SU-DHL-6 (cell line): ENCODE results near the gene GTF2IRD1.

Experiments
- H2AFZ ChIP-seq: fragments of 200-600 bp; sonication (generic); 2 replicates; pipeline ENCODE4 v1.6.1; 2014; ENCODE audit warnings: low read depth, mild to moderate bottlenecking, moderate library complexity, mixed read lengths, antibody characterized with exemption, low read length; ENCODE audit not compliant: severe bottlenecking
- H3F3A ChIP-seq: fragments of 200-600 bp; shearing (Covaris generic); 2 replicates; pipeline ENCODE4 v1.6.0; 2016; ENCODE audit warnings: antibody characterized with exemption, mild to moderate bottlenecking; ENCODE audit not compliant: insufficient read depth
- H3K27ac ChIP-seq: fragments of 200-600 bp; sonication (generic); 2 replicates; pipeline ENCODE4 v1.5.1; 2016; ENCODE audit warnings: low read depth, mild to moderate bottlenecking, low read length, moderate library complexity, mixed read lengths
- H3K27me3 ChIP-seq: fragments of 200-600 bp; sonication (generic), shearing (Covaris generic); 2 replicates; pipeline ENCODE4 v1.6.0; 2014; ENCODE audit warnings: mild to moderate bottlenecking, low read length
- H3K36me3 ChIP-seq: fragments of 200-600 bp; sonication (generic); 2 replicates; pipeline ENCODE4 v1.6.1; 2014; ENCODE audit warnings: mild to moderate bottlenecking, low read length, mixed read lengths
- H3K4me2 ChIP-seq: fragments of 300-600, 200-600 bp; shearing (Covaris generic), sonication (generic); 2 replicates; pipeline ENCODE4 v1.6.0; 2014; ENCODE audit warnings: low read length, low read depth, mild to moderate bottlenecking; ENCODE audit not compliant: poor library complexity, severe bottlenecking
- H3K4me3 ChIP-seq: fragments of 200-600 bp; sonication (generic); 2 replicates; pipeline ENCODE4 v1.5.1; 2014; ENCODE audit warnings: antibody characterized with exemption, low read length, mild to moderate bottlenecking, mixed read lengths; ENCODE audit not compliant: insufficient read depth, poor library complexity, severe bottlenecking
- H3K79me2 ChIP-seq: fragments of 200-600 bp; sonication (generic); 2 replicates; pipeline ENCODE4 v1.6.1; 2014; ENCODE audit warnings: mild to moderate bottlenecking, low read length, moderate library complexity; ENCODE audit not compliant: insufficient read depth
- H3K9ac ChIP-seq: fragments of 200-600 bp; sonication (generic); 2 replicates; pipeline ENCODE4 v1.7.0; 2014; ENCODE audit warnings: mild to moderate bottlenecking, low read length
- H3K9me2 ChIP-seq: fragments of 200-600 bp; sonication (generic); replicated peaks from 2 replicates; pipeline ENCODE4 v1.6.1; 2014; ENCODE audit warnings: low read length; ENCODE audit not compliant: insufficient read depth
- H3K9me3 ChIP-seq: fragments of 200-600 bp; sonication (generic); 2 replicates; pipeline ENCODE4 v1.6.1; 2014; ENCODE audit warnings: low read length, mixed read lengths; ENCODE audit not compliant: insufficient read depth
- H4K20me1 ChIP-seq: fragments of 200-600 bp; sonication (generic); 2 replicates; pipeline ENCODE4 v1.6.1; 2014; ENCODE audit warnings: low read depth, mild to moderate bottlenecking, antibody characterized with exemption, low read length, moderate library complexity, mixed read lengths
- CTCF ChIP-seq: fragments of 200-600 bp; sonication (generic); IDR thresholded peaks from one replicate; pipeline ENCODE4 v1.5.1; 2017; ENCODE audit warnings: antibody characterized with exemption, mild to moderate bottlenecking, low read length, moderate library complexity; ENCODE audit not compliant: insufficient read depth, poor library complexity, severe bottlenecking
- EZH2phosphoT487 ChIP-seq: fragments of 200-600 bp; sonication (generic), shearing (Covaris generic); conservative IDR thresholded peaks from 2 replicates; pipeline ENCODE4 v1.6.1; 2018; ENCODE audit warnings: mild to moderate bottlenecking, antibody characterized with exemption, low read length, moderate library complexity, mixed read lengths

GTF2IRD1 gene

GRCh38 chr7:74453322-74454011 is at the start of gene GTF2IRD1:
Gene GTF2IRD1 (plus strand): TSS chr7:74453906. CDS start chr7:74508081, 54,175 bp downstream.
- H3F3A ChIP-seq: no peaks in the 10 kb centered on the region
- no peak within 1 kb of the TSS for H2AFZ ChIP-seq
- no peak within 1 kb of the TSS for H3K4me2 ChIP-seq
- no peaks in the 10 kb centered on the region for H3K9me3 ChIP-seq
- TF ChIP-seq EZH2phosphoT487: no peak
- TF ChIP-seq CTCF: no peak
- no peaks in the 10 kb centered on the region for H3K36me3 ChIP-seq
- no peaks in the 10 kb centered on the region for H3K9me2 ChIP-seq
- no peaks in the 10 kb centered on the region for H4K20me1 ChIP-seq
- H3K9ac ChIP-seq: no peak within 1 kb of the TSS
- H3K4me3 ChIP-seq: no peak within 1 kb of the TSS
- H3K27me3 ChIP-seq: no peaks in the 10 kb centered on the region
- no peaks in the 10 kb centered on the region for H3K79me2 ChIP-seq
- H3K27ac ChIP-seq: no peak within 1 kb of the TSS

- TF ChIP-seq CTCF (no peak), EZH2phosphoT487 (no peak)
- no peaks in the 10 kb centered on the region for H3K36me3 ChIP-seq
- H3K27ac ChIP-seq: no peak overlapping the region
- H2AFZ ChIP-seq: no peak overlapping the region
- no peak overlapping the region for H3K4me2 ChIP-seq
- H3K4me3 ChIP-seq: no peak overlapping the region
- H3F3A ChIP-seq: no peaks in the 10 kb centered on the region
- H4K20me1 ChIP-seq: no peaks in the 10 kb centered on the region
- H3K9me3 ChIP-seq: no peaks in the 10 kb centered on the region
- H3K27me3 ChIP-seq: no peaks in the 10 kb centered on the region
- no peaks in the 10 kb centered on the region for H3K9me2 ChIP-seq
- H3K9ac ChIP-seq: no peak overlapping the region
- H3K79me2 ChIP-seq: no peaks in the 10 kb centered on the region
Observed at GRCh38 chr7:74404388-74404700, 49.4 kb upstream of the GTF2IRD1 start.

- no peak overlapping the region for H3K4me2 ChIP-seq
Observed at GRCh38 chr7:74404741-74405140, 49.0 kb upstream of the GTF2IRD1 start.

More at GRCh38 chr7:74404741-74405140, 49.0 kb upstream of the GTF2IRD1 start:
- Histone ChIP-seq H2AFZ (no peak overlapping the region), H3K4me3 (no peak overlapping the region), H3K79me2 (no peaks in the 10 kb centered on the region), H3K27me3 (no peaks in the 10 kb centered on the region), H3F3A (no peaks in the 10 kb centered on the region), H3K36me3 (no peaks in the 10 kb centered on the region), H3K27ac (no peak overlapping the region), H3K9ac (no peak overlapping the region), H4K20me1 (no peaks in the 10 kb centered on the region), H3K9me2 (no peaks in the 10 kb centered on the region), H3K9me3 (no peaks in the 10 kb centered on the region)
- TF ChIP-seq CTCF (no peak), EZH2phosphoT487 (no peak)
